Sigmoid colon (tissue), 7 donors: Measurements from ENCODE around the gene CASP1. TPM values are rescaled to one million over a fixed set of nuclear protein-coding genes. Genes with fewer than 3 reads are reported as not detected.

Source experiments
- DNase-seq: peaks from one replicate; pipeline ENCODE4 v3.0.0-alpha.2; 2019
- H3K27ac ChIP-seq, 4 donors: fragments of 200-600 bp; sonication (generic); one replicate each; pipeline ENCODE4 v1.5.1; 2016 to 2019; ENCODE audit warnings: mild to moderate bottlenecking in 1 of 4
- H3K27me3 ChIP-seq, 3 donors: fragments of 200-600 bp; sonication (generic); one replicate each; pipeline ENCODE4 v1.5.1; 2019; ENCODE audit warnings: mild to moderate bottlenecking in 1 of 3
- H3K36me3 ChIP-seq, 4 donors: fragments of 200-600 bp; sonication (generic); one replicate each; pipeline ENCODE4 v1.5.1; 2016 to 2019
- H3K4me1 ChIP-seq, 4 donors: fragments of 200-600 bp; sonication (generic); one replicate each; pipeline ENCODE4 v1.5.1; 2017 to 2019
- H3K4me3 ChIP-seq, 4 donors: fragments of 200-600 bp; sonication (generic); one replicate each; pipeline ENCODE4 v1.5.1; 2017 to 2019; ENCODE audit warnings: mild to moderate bottlenecking in 2 of 4, moderate library complexity in 1 of 4
- H3K9me3 ChIP-seq, 4 donors: fragments of 200-600 bp in 3 of 4; sonication (generic) in 3 of 4; one replicate each; pipeline versions ENCODE4 v1.5.1 to v1.6.1; 2013 to 2019
- EP300 ChIP-seq, 4 donors: sonication (generic); formaldehyde crosslinking; IDR thresholded peaks; one replicate each; pipeline ENCODE4 v1.6.1; 2017; ENCODE audit warnings: antibody characterized with exemption in 4 of 4
- POLR2A ChIP-seq, 2 donors: fragments of 450-650 bp; IDR thresholded peaks; one replicate each; pipeline ENCODE4 v1.6.1; 2016; ENCODE audit warnings: antibody characterized with exemption in 2 of 2, mild to moderate bottlenecking in 2 of 2, moderate library complexity in 2 of 2
- POLR2AphosphoS5 ChIP-seq, 4 donors: sonication (generic); formaldehyde crosslinking; IDR thresholded peaks; one replicate each; pipeline ENCODE4 v1.6.1; 2017; ENCODE audit warnings: antibody characterized with exemption in 4 of 4
- WGBS, 2 donors: extraction: QIAGEN DNeasy Blood & Tissue Kit; methylation state at CpG; one replicate each; pipeline ENCODE4 v1.1.7; 2013; 5-methylcytosine and 5-hydroxymethylcytosine counted together
- intact Hi-C: fragments of 100-400 bp; cut with DNase I; formaldehyde crosslinking; loops from one replicate; pipeline ENCODE4 v1.15.1; 2023
- polyA plus RNA-seq, 3 donors: library from polyadenylated mRNA; stranded (reverse); fragments of 200-250 nt; gene quantifications; one replicate each; pipeline ENCODE4 v1.2.3, GENCODE V29; 2013
- total RNA-seq, 4 donors: library from RNA; depleted of rRNA; stranded (reverse); fragments of >200 nt; gene quantifications; one replicate each; pipeline ENCODE4 v1.1.0, GENCODE V29; 2016
- TF ChIP-seq, protein P1 (sequence below), 4 experiments: fragments of 450-650 bp in 3 of 4; fragments of 200-600 bp in 1 of 4; IDR thresholded peaks; one replicate each; pipeline ENCODE4 v1.5.1; 2016 to 2019; ENCODE audit warnings: antibody characterized with exemption in 4 of 4, mild to moderate bottlenecking in 3 of 4, moderate library complexity in 2 of 4
- donor health status: healthy with polysubstance abuse.
- donor health status: Bipolar disorder and iron deficiency.
- donor health status: healthy.

The CASP1 gene
- total and polyA plus RNA-seq, 7 donors: 8.3 to 192 (median 14.3) TPM

DNA sequence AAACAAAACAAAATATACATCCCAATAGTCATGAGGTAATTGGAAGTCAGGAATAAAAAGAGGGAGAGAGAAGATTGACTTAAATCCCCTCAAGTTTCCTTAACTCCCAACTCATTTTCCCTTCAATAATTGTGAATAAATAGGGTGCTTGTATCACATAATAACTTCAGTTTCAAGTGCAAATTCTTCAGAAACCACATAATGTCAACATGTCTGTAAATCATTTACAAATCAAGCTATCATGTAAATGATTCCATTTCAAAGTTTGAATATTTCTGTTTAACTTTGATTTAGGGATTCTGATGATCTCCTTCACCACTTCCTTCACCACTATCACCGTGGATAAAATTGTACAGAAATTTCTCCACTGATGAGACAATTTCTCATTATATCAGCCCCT, 35.2 kb downstream of the CASP1 start:
- H3K27me3 ChIP-seq: no peaks in the 10 kb centered on the region
- H3K4me3 ChIP-seq: no peak overlapping the region
- 47 to 66% methylated on average over 1 of the region's 1 CpG for WGBS, 2 donors
- H3K9me3 ChIP-seq: no peaks in the 10 kb centered on the region
- TF ChIP-seq POLR2A (IDR thresholded peaks at IDR 0.05) (no peak), POLR2AphosphoS5 (IDR thresholded peaks at IDR 0.05) (no peak), EP300 (IDR thresholded peaks at IDR 0.05) (no peak)
- TF ChIP-seq, protein P1, sequence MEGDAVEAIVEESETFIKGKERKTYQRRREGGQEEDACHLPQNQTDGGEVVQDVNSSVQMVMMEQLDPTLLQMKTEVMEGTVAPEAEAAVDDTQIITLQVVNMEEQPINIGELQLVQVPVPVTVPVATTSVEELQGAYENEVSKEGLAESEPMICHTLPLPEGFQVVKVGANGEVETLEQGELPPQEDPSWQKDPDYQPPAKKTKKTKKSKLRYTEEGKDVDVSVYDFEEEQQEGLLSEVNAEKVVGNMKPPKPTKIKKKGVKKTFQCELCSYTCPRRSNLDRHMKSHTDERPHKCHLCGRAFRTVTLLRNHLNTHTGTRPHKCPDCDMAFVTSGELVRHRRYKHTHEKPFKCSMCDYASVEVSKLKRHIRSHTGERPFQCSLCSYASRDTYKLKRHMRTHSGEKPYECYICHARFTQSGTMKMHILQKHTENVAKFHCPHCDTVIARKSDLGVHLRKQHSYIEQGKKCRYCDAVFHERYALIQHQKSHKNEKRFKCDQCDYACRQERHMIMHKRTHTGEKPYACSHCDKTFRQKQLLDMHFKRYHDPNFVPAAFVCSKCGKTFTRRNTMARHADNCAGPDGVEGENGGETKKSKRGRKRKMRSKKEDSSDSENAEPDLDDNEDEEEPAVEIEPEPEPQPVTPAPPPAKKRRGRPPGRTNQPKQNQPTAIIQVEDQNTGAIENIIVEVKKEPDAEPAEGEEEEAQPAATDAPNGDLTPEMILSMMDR (IDR thresholded peaks at IDR 0.05): no peak
- H3K4me1 ChIP-seq: no peaks in the 10 kb centered on the region
- no peaks in the 10 kb centered on the region for H3K36me3 ChIP-seq
- no peak for DNase-seq
- intact Hi-C loops: no loop called here
- H3K27ac ChIP-seq: no peak overlapping the region

DNA sequence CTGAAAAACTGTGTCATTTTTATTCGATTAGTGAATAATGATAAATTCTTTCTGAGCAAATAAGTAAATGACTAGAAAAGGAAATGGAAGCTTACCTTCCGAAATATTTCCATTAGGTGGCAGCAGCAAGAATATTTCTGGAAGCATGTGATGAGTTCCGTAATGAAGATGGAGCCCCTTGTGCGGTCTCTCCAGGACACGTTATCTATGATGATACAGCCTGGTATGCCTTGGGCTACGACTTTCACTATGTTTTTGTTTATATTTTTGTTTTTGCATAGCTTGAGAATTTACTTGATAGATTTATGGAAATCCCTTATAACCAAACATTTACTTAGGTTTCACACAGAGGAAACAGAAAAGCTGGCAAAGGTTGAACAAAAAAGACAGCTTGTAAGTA, 37.7 kb downstream of the CASP1 start:
- 79 to 87% methylated on average over 6 of the region's 6 CpGs for WGBS, 2 donors
- no peaks in the 10 kb centered on the region for H3K4me1 ChIP-seq
- intact Hi-C loops: no loop called here
- H3K9me3 ChIP-seq: no peaks in the 10 kb centered on the region
- DNase-seq: no peak
- TF ChIP-seq EP300 (IDR thresholded peaks at IDR 0.05) (no peak), POLR2AphosphoS5 (IDR thresholded peaks at IDR 0.05) (no peak), POLR2A (IDR thresholded peaks at IDR 0.05) (no peak)
- TF ChIP-seq, protein P1 (IDR thresholded peaks at IDR 0.05): no peak
- no peaks in the 10 kb centered on the region for H3K36me3 ChIP-seq
- no peak overlapping the region for H3K4me3 ChIP-seq
- no peak overlapping the region for H3K27ac ChIP-seq
- no peaks in the 10 kb centered on the region for H3K27me3 ChIP-seq

DNA sequence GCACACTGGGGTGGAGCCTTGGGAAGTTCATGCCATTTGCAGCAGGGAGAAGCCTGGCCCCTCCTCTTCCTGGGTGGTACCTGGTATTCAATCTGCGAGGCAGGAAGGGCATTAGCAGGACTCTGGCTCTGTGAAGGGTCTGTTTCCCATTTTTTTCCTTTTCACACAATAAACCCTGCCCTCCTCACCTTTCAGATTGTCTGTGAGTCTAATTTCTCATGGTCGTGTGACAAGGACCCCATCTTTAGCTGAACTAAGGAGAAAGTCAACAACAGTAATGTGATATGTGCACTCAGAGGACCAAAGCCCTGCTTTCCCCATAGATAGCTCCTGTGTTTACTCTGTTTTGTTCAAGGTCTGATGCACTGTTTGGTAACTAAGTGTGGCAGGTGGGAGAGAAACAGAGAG, 39.9 kb downstream of the CASP1 start:
- H3K9me3 ChIP-seq: no peaks in the 10 kb centered on the region
- no peak overlapping the region for H3K27ac ChIP-seq
- WGBS, 2 donors: 78 to 86% methylated on average over 2 of the region's 2 CpGs
- no peaks in the 10 kb centered on the region for H3K36me3 ChIP-seq
- no peak overlapping the region for H3K4me3 ChIP-seq
- TF ChIP-seq, protein P1 (IDR thresholded peaks at IDR 0.05): no peak
- no peak for TF ChIP-seq POLR2AphosphoS5 (IDR thresholded peaks at IDR 0.05)
- no peak for TF ChIP-seq EP300 (IDR thresholded peaks at IDR 0.05)
- TF ChIP-seq POLR2A (IDR thresholded peaks at IDR 0.05): no peak
- intact Hi-C loops: no loop called here
- no peaks in the 10 kb centered on the region for H3K4me1 ChIP-seq
- no peaks in the 10 kb centered on the region for H3K27me3 ChIP-seq
- DNase-seq: no peak

DNA sequence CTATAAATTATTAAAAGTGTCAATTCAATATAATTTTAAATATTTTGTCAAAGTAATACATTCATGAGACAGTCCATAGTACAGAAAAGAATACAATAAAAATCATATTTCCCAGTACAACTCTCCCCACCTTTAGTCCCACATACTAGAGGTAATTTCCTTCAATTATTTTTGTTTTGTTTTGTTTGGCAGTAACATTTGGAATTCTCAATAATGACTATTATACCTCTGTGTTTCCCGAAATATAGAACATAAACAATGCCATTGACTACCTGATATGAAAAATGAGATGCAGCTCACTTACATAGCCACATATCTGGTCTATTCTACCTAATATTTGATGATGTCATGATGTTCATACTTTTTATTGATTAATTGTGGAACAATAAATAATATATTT, 42.2 kb downstream of the CASP1 start:
- no peak overlapping the region for H3K4me3 ChIP-seq
- H3K27me3 ChIP-seq: no peaks in the 10 kb centered on the region
- H3K9me3 ChIP-seq: peaks cover 0 to 3% (median under 1%) of the 10 kb centered on the region in 4 donors
- no peak for DNase-seq
- no peaks in the 10 kb centered on the region for H3K36me3 ChIP-seq
- H3K4me1 ChIP-seq: no peaks in the 10 kb centered on the region
- H3K27ac ChIP-seq: no peak overlapping the region
- intact Hi-C loops: no loop called here
- 85 to 93% methylated on average over 1 of the region's 1 CpG for WGBS, 2 donors
- TF ChIP-seq POLR2A (IDR thresholded peaks at IDR 0.05) (no peak), EP300 (IDR thresholded peaks at IDR 0.05) (no peak), POLR2AphosphoS5 (IDR thresholded peaks at IDR 0.05) (no peak)
- TF ChIP-seq, protein P1 (IDR thresholded peaks at IDR 0.05): no peak

DNA sequence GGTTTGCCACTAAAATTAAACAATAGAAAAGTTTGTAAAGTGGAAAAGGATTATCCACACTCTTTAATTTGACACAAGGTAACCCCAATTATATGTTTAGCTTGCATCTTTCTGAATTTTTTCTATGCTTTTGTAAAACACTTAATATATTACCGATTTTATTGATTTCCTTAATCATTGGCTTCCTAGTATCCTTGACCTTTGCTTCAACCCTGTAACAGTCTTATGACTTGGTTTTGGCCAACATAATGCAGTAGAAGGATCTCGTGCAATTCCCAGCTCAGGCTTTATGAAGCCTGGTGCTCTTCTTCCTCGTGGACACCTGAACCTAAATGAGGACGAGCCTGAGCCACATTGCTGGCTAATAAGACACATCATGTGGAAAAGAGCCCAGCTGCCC, 43.0 kb downstream of the CASP1 start:
- no peak for TF ChIP-seq POLR2A (IDR thresholded peaks at IDR 0.05)
- TF ChIP-seq EP300 (IDR thresholded peaks at IDR 0.05): no peak
- TF ChIP-seq POLR2AphosphoS5 (IDR thresholded peaks at IDR 0.05): no peak
- TF ChIP-seq, protein P1 (IDR thresholded peaks at IDR 0.05): no peak
- Histone ChIP-seq H3K27ac (no peak overlapping the region), H3K4me3 (no peak overlapping the region), H3K27me3 (no peaks in the 10 kb centered on the region), H3K4me1 (no peaks in the 10 kb centered on the region), H3K9me3 (peaks cover 0 to 3% (median under 1%) of the 10 kb centered on the region in 4 donors), H3K36me3 (no peaks in the 10 kb centered on the region)
- intact Hi-C loops: no loop called here
- no peak for DNase-seq
- 90 to 95% methylated on average over 4 of the region's 4 CpGs for WGBS, 2 donors
